Measurements from ENCODE around the gene ERI3. TPM values are rescaled to one million over a fixed set of nuclear protein-coding genes. Genes with fewer than 3 reads are reported as not detected.

The ERI3 gene
- total and polyA plus RNA-seq, 2 of the 4 experiments (the other 2 are of a cell fraction): 56.6 to 70.9 TPM

DNA sequence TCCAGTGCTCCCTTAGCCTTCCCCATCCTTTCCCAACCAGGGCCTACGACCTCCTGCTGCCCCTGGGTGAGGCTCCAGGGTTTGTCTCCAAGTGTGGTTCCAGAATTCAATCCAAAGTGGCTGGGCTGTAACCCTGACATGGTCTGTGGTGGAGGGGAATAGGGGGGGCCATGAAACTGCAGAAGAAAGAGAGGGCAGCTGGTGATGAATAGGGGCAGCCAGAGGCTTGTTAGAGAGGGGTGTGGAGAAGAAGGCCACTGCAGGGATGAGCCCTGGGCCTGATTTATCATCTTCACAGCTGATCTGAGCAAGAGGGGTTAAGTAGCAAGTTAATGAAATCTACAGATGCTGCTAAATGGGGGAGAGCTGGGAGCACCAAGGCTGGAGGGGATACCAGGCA, 12.9 kb upstream of the ERI3 start:
- no peak overlapping the region; the same call in 1 of the 2 replicates for H3K23ac ChIP-seq (ENCODE audit: low read depth, low read length)
- H3K14ac ChIP-seq (replicated peaks; ENCODE audit: low read depth, low read length): no peak overlapping the region
- no peak overlapping the region for H3K27ac ChIP-seq (ENCODE audit: insufficient read depth, low read length)
- no peaks in the 10 kb centered on the region for H3K4me1 ChIP-seq (ENCODE audit: control insufficient read depth, insufficient read depth, low read length)
- no peak overlapping the region for H3K56ac ChIP-seq (ENCODE audit: extremely low read depth, insufficient read depth, low read length)
- H3K9me1 ChIP-seq (ENCODE audit: insufficient read depth, low read length): no peaks in the 10 kb centered on the region
- DNase-seq: no peak
- ATAC-seq (ENCODE audit: low read depth): no peak
- H4K8ac ChIP-seq (ENCODE audit: low read depth in 2 of 2, low read length in 2 of 2): no peak overlapping the region
- H4K5ac ChIP-seq (ENCODE audit: low read depth, low read length): no peak overlapping the region
- no peak overlapping the region for H2AK5ac ChIP-seq (ENCODE audit: low read depth, low read length)
- no CpG with 5 or more reads among the region's 1 CpG for WGBS, 2 experiments (ENCODE audit: extremely low coverage in 2 of 2, insufficient read length in 1 of 2)
- no peak overlapping the region for H3K4me2 ChIP-seq (ENCODE audit: low read depth, low read length)
- no peak overlapping the region for H3K4me3 ChIP-seq (ENCODE audit: insufficient read depth, low read depth, low read length)
- no peaks in the 10 kb centered on the region for H3K36me3 ChIP-seq (ENCODE audit: control insufficient read depth, insufficient read depth, low read length)
- no peak overlapping the region for H2BK5ac ChIP-seq (ENCODE audit: low read depth, low read length, poor library complexity, severe bottlenecking)
- dilution Hi-C loops (cut with HindIII; ENCODE audit: low sequenced_read_pairs, unreplicated experiment) (no loop called here), intact Hi-C loops (cut with micrococcal nuclease) (no loop called here), in situ Hi-C loops (cut with MboI; ENCODE audit: low sequenced_read_pairs) (no loop called here)
- H3K9me3 ChIP-seq (ENCODE audit: control insufficient read depth, insufficient read depth, low read length): no peaks in the 10 kb centered on the region
- no peak overlapping the region for H4K91ac ChIP-seq (ENCODE audit: insufficient read depth, low read depth, low read length)
- no peak overlapping the region for H2BK20ac ChIP-seq (ENCODE audit: low read depth, low read length)
- H3K4ac ChIP-seq (ENCODE audit: low read depth, low read length): no peak overlapping the region
- BruUV-seq (replicated peaks): no TSS peak
- no peak overlapping the region for H3K9ac ChIP-seq (ENCODE audit: low read depth, low read length)
- no peak for TF ChIP-seq CEBPB (IDR thresholded peaks at IDR 0.05; ENCODE audit: low read depth, low read length)
- TF ChIP-seq BHLHE40 (IDR thresholded peaks at IDR 0.05; ENCODE audit: low read depth, low read length): no peak
- TF ChIP-seq, protein P1, sequence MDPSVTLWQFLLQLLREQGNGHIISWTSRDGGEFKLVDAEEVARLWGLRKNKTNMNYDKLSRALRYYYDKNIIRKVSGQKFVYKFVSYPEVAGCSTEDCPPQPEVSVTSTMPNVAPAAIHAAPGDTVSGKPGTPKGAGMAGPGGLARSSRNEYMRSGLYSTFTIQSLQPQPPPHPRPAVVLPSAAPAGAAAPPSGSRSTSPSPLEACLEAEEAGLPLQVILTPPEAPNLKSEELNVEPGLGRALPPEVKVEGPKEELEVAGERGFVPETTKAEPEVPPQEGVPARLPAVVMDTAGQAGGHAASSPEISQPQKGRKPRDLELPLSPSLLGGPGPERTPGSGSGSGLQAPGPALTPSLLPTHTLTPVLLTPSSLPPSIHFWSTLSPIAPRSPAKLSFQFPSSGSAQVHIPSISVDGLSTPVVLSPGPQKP (IDR thresholded peaks at IDR 0.05; ENCODE audit: borderline replicate concordance, low read depth, low read length): no peak
- TF ChIP-seq RFX5 (IDR thresholded peaks at IDR 0.05; ENCODE audit: low read depth, low read length): no peak
- TF ChIP-seq MXI1 (IDR thresholded peaks at IDR 0.05; ENCODE audit: borderline replicate concordance, low read depth, low read length): no peak
- no peak for TF ChIP-seq RAD21 (IDR thresholded peaks at IDR 0.05; ENCODE audit: low read length)
- TF ChIP-seq MAZ (IDR thresholded peaks at IDR 0.05; ENCODE audit: borderline replicate concordance, low read depth, low read length): no peak
- TF ChIP-seq CHD1 (IDR thresholded peaks at IDR 0.05; ENCODE audit: low read depth, low read length): no peak
- TF ChIP-seq FOS (IDR thresholded peaks at IDR 0.05; ENCODE audit: low read depth, low read length): no peak
- TF ChIP-seq, protein P2, sequence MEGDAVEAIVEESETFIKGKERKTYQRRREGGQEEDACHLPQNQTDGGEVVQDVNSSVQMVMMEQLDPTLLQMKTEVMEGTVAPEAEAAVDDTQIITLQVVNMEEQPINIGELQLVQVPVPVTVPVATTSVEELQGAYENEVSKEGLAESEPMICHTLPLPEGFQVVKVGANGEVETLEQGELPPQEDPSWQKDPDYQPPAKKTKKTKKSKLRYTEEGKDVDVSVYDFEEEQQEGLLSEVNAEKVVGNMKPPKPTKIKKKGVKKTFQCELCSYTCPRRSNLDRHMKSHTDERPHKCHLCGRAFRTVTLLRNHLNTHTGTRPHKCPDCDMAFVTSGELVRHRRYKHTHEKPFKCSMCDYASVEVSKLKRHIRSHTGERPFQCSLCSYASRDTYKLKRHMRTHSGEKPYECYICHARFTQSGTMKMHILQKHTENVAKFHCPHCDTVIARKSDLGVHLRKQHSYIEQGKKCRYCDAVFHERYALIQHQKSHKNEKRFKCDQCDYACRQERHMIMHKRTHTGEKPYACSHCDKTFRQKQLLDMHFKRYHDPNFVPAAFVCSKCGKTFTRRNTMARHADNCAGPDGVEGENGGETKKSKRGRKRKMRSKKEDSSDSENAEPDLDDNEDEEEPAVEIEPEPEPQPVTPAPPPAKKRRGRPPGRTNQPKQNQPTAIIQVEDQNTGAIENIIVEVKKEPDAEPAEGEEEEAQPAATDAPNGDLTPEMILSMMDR (conservative IDR thresholded peaks at IDR 0.05; ENCODE audit: low read depth, low read length): no peak
- no peak for TF ChIP-seq SMC3 (IDR thresholded peaks at IDR 0.05; ENCODE audit: low read depth, low read length)
- TF ChIP-seq POLR2A (IDR thresholded peaks at IDR 0.05; ENCODE audit: low read depth, low read length): no peak
- TF ChIP-seq MAFK (IDR thresholded peaks at IDR 0.05; ENCODE audit: low read depth, low read length): no peak
- no peak overlapping the region for H2AK9ac ChIP-seq (replicated peaks; ENCODE audit: low read depth, low read length, poor library complexity)
- no peaks in the 10 kb centered on the region for H4K20me1 ChIP-seq (ENCODE audit: insufficient read depth, low read length)
- H2AFZ ChIP-seq (replicated peaks; ENCODE audit: low read length, poor library complexity): no peak overlapping the region
- no peak overlapping the region for H2BK15ac ChIP-seq (ENCODE audit: low read depth, low read length)
- H2BK120ac ChIP-seq (ENCODE audit: low read depth, low read length): no peak overlapping the region
- ChIA-PET CTCF (no interaction called here), POLR2A (ENCODE audit: unreplicated experiment) (no interaction called here)
- H3K27me3 ChIP-seq (ENCODE audit: control insufficient read depth, insufficient read depth, low read length): peaks cover 58% of the 10 kb centered on the region
- H3K79me1 ChIP-seq (ENCODE audit: low read depth in 1 of 2, low read length in 2 of 2): no peaks in the 10 kb centered on the region
- H3K18ac ChIP-seq (ENCODE audit: low read depth, low read length): no peak overlapping the region

Data from IMR-90 (cell line).